IPS-11a (cell line): ENCODE data around the gene PGLYRP4.

Experiments used
- H3K4me3 ChIP-seq: one replicate; pipeline ENCODE4 v1.5.1; 2013; ENCODE audit warnings: low read depth, low read length, control low read depth

PGLYRP4 gene

GRCh38 chr1:153348511-153349362, at the start of gene PGLYRP4:
TSS of gene PGLYRP4 (minus strand) at chr1:153348841. CDS start at chr1:153347932, 909 bp downstream.
- no peak within 1 kb of the TSS for H3K4me3 ChIP-seq

GRCh38 chr1:153397924-153398651, 49.4 kb upstream of the PGLYRP4 start:
- no peak overlapping the region for H3K4me3 ChIP-seq

GRCh38 chr1:153397051-153397923, 48.6 kb upstream of the PGLYRP4 start:
- no peak overlapping the region for H3K4me3 ChIP-seq

- H3K4me3 ChIP-seq, result no peak overlapping the region
Measured at GRCh38 chr1:153396461-153396860, 47.8 kb upstream of the PGLYRP4 start.

GRCh38 chr1:153395776-153396175, 47.1 kb upstream of the PGLYRP4 start:
- H3K4me3 ChIP-seq, result no peak overlapping the region

- H3K4me3 ChIP-seq, result no peak overlapping the region
Measured at GRCh38 chr1:153395136-153395685, 46.6 kb upstream of the PGLYRP4 start.

- H3K4me3 ChIP-seq, result no peak overlapping the region
Measured at GRCh38 chr1:153394391-153394790, 45.8 kb upstream of the PGLYRP4 start.

- no peak overlapping the region for H3K4me3 ChIP-seq
Measured at GRCh38 chr1:153393926-153394325, 45.3 kb upstream of the PGLYRP4 start.

- no peak overlapping the region for H3K4me3 ChIP-seq
Measured at GRCh38 chr1:153392822-153393221, 44.2 kb upstream of the PGLYRP4 start.

GRCh38 chr1:153392258-153392657, 43.6 kb upstream of the PGLYRP4 start:
- H3K4me3 ChIP-seq, result no peak overlapping the region

- no peak within 1 kb of the TSS for H3K4me3 ChIP-seq
Measured at GRCh38 chr1:153390938-153391710, 42.5 kb upstream of the PGLYRP4 start, which contains the start of gene S100A8. TSS of gene S100A8 (minus strand) at chr1:153391073. CDS start at chr1:153390535, 538 bp downstream.

GRCh38 chr1:153389973-153390879, 41.6 kb upstream of the PGLYRP4 start:
- H3K4me3 ChIP-seq, result no peak overlapping the region

GRCh38 chr1:153389401-153389800, 40.8 kb upstream of the PGLYRP4 start:
- no peak overlapping the region for H3K4me3 ChIP-seq

- no peak overlapping the region for H3K4me3 ChIP-seq
Measured at GRCh38 chr1:153387785-153388184, 39.1 kb upstream of the PGLYRP4 start.

- no peak overlapping the region for H3K4me3 ChIP-seq
Measured at GRCh38 chr1:153387001-153387400, 38.4 kb upstream of the PGLYRP4 start.

GRCh38 chr1:153386500-153386901, 37.9 kb upstream of the PGLYRP4 start:
- H3K4me3 ChIP-seq, result no peak overlapping the region

GRCh38 chr1:153384958-153385580, 36.4 kb upstream of the PGLYRP4 start:
- no peak overlapping the region for H3K4me3 ChIP-seq

- H3K4me3 ChIP-seq, result no peak overlapping the region
Measured at GRCh38 chr1:153380711-153381110, 32.1 kb upstream of the PGLYRP4 start.
